ENCODE measurements around the gene FAM43A.

The FAM43A gene

DNA sequence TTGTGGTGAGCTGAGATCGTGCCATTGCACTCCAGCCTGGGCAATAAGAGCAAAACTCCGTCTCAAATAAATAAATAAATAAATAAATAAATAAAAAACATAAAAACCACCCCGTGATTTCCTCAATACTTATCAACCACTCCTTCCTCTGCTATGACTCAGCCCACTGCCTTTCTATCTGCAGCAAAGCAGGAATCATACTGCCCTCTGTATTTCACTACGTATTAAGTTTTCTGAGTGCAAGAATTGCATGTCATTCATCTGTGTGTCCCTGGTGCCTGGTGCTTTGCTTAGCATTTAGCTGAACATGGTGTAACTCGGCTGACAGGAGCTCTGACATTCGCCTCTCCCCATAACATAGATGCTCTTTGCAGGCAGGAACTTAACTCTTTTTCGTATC, 20.8 kb upstream of the FAM43A start:
- TF ChIP-seq SUZ12 (IDR thresholded peaks at IDR 0.05; ENCODE audit: extremely low read depth, insufficient read depth, insufficient read length) (no peak), YY1 (IDR thresholded peaks at IDR 0.05; ENCODE audit: insufficient read depth, insufficient read length) (no peak), ZNF274 (IDR thresholded peaks at IDR 0.05; ENCODE audit: low read depth, low read length) (no peak)
- Histone ChIP-seq H3K4me1 (ENCODE audit: insufficient read depth, insufficient read length) (no peaks in the 10 kb centered on the region), H3K36me3 (ENCODE audit: insufficient read depth, insufficient read length, low read length) (peaks cover 83% of the 10 kb centered on the region), H3K27me3 (ENCODE audit: insufficient read depth, insufficient read length) (no peaks in the 10 kb centered on the region), H3K4me3 (ENCODE audit: insufficient read length, low read depth) (no peak overlapping the region), H3K9ac (ENCODE audit: insufficient read length, low read depth) (no peak overlapping the region), H3K9me3 (ENCODE audit: insufficient read depth, low read length) (no peaks in the 10 kb centered on the region)
- no peak for DNase-seq (ENCODE audit: low read depth, low spot score)

DNA sequence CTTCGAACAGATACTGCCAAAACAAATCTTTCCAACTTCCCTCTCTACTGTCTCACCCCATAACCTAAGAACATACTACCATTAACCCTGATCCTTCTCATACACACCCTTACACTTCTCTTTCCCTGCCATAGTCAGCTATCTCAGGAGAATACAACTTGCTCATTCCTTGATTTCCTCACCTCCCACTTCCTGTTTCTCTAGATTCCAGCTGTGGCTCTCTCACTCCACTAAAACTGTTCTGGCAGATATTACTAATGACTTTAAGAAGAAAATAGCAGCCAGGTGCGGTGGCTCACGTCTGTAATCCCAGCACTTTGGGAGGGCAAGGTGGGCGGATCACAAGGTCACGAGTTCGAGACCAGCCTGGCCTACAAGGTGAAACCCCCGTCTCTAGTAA, 18.3 kb upstream of the FAM43A start:
- TF ChIP-seq ZNF274 (IDR thresholded peaks at IDR 0.05; ENCODE audit: low read depth, low read length) = no peak
- TF ChIP-seq YY1 (IDR thresholded peaks at IDR 0.05; ENCODE audit: insufficient read depth, insufficient read length) = no peak
- no peaks in the 10 kb centered on the region for H3K27me3 ChIP-seq (ENCODE audit: insufficient read depth, insufficient read length)
- no peaks in the 10 kb centered on the region for H3K9me3 ChIP-seq (ENCODE audit: insufficient read depth, low read length)
- H3K4me3 ChIP-seq (ENCODE audit: insufficient read length, low read depth) = no peak overlapping the region
- H3K9ac ChIP-seq (ENCODE audit: insufficient read length, low read depth) = no peak overlapping the region
- DNase-seq (ENCODE audit: low read depth, low spot score) = no peak
- H3K4me1 ChIP-seq (ENCODE audit: insufficient read depth, insufficient read length) = no peaks in the 10 kb centered on the region
- H3K36me3 ChIP-seq (ENCODE audit: insufficient read depth, insufficient read length, low read length) = peaks cover 72% of the 10 kb centered on the region

DNA sequence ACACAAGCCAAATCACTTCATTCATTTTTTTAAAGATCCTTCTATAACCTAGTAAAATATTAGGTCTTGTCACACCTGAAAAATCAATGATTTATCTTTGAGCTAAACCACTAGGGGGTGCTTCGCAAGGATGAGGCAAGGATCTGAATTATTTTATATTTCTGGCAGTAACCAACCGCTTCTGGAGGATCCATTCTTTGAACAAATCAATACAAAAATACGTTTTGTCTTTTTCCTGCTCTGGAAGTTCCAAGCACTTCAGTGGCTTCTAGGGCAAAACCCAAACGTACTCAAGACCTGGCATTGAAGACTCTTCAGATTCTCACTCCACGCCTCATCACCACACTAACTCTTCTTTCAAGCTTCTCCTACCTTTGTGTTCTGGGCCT, 14.2 kb upstream of the FAM43A start:
- H3K4me3 ChIP-seq (ENCODE audit: insufficient read length, low read depth) = peak overlapping the region; percentile 82
- TF ChIP-seq ZNF274 (IDR thresholded peaks at IDR 0.05; ENCODE audit: low read depth, low read length) = no peak
- TF ChIP-seq SUZ12 (IDR thresholded peaks at IDR 0.05; ENCODE audit: extremely low read depth, insufficient read depth, insufficient read length) = no peak
- TF ChIP-seq YY1 (IDR thresholded peaks at IDR 0.05; ENCODE audit: insufficient read depth, insufficient read length) = no peak
- H3K36me3 ChIP-seq (ENCODE audit: insufficient read depth, insufficient read length, low read length) = peaks cover 40% of the 10 kb centered on the region
- no peaks in the 10 kb centered on the region for H3K9me3 ChIP-seq (ENCODE audit: insufficient read depth, low read length)
- H3K27me3 ChIP-seq (ENCODE audit: insufficient read depth, insufficient read length) = peaks cover 7% of the 10 kb centered on the region
- no peaks in the 10 kb centered on the region for H3K4me1 ChIP-seq (ENCODE audit: insufficient read depth, insufficient read length)
- peak overlapping the region; percentile 91 for H3K9ac ChIP-seq (ENCODE audit: insufficient read length, low read depth)
- DNase-seq (ENCODE audit: low read depth, low spot score) = no peak

DNA sequence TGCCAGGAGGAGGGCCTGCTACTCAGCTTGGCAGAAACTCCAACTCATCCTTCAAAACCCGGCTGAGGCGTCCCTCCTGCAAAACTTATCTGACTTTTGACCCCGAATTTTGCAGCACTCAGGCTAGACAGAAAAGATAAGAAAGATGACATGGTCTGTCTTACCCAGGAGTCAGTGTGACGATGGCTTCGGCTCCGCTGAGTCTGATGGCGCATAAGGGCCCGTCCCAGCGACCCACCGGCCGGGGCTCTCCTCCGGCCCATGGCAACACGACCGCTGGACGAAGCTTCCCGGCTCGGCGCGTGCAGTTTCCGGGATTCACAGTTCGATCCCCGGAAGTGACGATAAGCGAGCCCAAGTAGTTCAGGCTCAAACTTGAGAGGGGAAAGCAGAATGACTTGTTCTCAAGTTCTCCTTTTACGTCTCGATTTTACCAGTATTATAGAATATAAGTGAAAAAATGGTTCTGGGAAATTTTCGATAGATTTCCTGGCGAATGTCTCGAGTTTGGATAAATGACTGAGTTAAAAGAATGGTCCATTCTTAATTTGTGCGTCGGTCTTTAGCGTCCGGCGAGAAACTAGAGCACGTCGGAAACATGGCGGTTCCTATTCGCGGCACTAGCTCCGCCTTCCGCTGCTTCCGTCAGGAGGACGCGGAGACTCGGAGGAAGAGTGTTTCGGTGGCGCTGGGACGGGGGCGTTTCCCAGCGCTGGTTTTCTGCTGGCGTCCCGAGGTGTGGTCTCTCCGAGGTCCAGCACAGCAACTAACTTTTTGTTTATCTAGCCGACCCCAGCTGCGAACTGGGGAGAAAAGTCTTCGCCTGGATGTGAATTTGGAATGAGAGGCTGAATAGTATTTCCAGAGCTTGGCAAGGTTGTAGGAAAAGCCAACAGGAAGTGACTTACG, 13.5 kb upstream of the FAM43A start, which contains the start of gene LSG1:
Gene LSG1 (minus strand): TSS at position 292 of the 909 bp plus-strand sequence. CDS start 29 bp downstream, at position 263.
- Histone ChIP-seq H3K27me3 (ENCODE audit: insufficient read depth, insufficient read length) (peaks cover 7% of the 10 kb centered on the region), H3K4me3 (ENCODE audit: insufficient read length, low read depth) (peak within 1 kb of the TSS; percentile 82), H3K4me1 (ENCODE audit: insufficient read depth, insufficient read length) (no peaks in the 10 kb centered on the region), H3K36me3 (ENCODE audit: insufficient read depth, insufficient read length, low read length) (peaks cover 33% of the 10 kb centered on the region), H3K9ac (ENCODE audit: insufficient read length, low read depth) (peak within 1 kb of the TSS; percentile 91), H3K9me3 (ENCODE audit: insufficient read depth, low read length) (no peaks in the 10 kb centered on the region)
- DNase-seq (ENCODE audit: low read depth, low spot score) = peak; percentile 95
- no peak for TF ChIP-seq ZNF274 (IDR thresholded peaks at IDR 0.05; ENCODE audit: low read depth, low read length)
- peak; percentile 77 for TF ChIP-seq YY1 (IDR thresholded peaks at IDR 0.05; ENCODE audit: insufficient read depth, insufficient read length)

DNA sequence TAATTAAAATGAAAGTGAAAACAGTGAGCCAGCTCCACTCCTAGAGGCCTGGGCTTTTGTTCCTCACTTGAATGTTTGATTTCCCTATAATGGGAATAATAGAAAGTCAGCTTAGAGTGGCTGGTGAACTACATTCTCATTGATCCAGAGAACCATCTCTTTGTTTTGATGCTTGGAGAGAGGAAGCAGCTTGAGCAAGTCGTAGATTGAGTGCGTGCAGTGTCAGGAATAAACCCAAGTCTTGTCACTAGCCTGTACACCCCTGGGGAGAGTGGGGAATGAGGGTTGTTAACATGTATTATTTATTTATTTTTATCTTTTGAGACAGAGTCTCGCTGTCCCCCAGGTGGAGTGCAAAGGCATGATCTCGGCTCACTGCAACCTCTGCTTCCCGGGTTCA, 12.8 kb upstream of the FAM43A start:
- TF ChIP-seq ZNF274 (IDR thresholded peaks at IDR 0.05; ENCODE audit: low read depth, low read length) (no peak), SUZ12 (IDR thresholded peaks at IDR 0.05; ENCODE audit: extremely low read depth, insufficient read depth, insufficient read length) (no peak), YY1 (IDR thresholded peaks at IDR 0.05; ENCODE audit: insufficient read depth, insufficient read length) (no peak)
- Histone ChIP-seq H3K4me3 (ENCODE audit: insufficient read length, low read depth) (peak overlapping the region; percentile 82), H3K9ac (ENCODE audit: insufficient read length, low read depth) (peak overlapping the region; percentile 91), H3K9me3 (ENCODE audit: insufficient read depth, low read length) (no peaks in the 10 kb centered on the region), H3K27me3 (ENCODE audit: insufficient read depth, insufficient read length) (peaks cover 7% of the 10 kb centered on the region), H3K4me1 (ENCODE audit: insufficient read depth, insufficient read length) (no peaks in the 10 kb centered on the region), H3K36me3 (ENCODE audit: insufficient read depth, insufficient read length, low read length) (peaks cover 30% of the 10 kb centered on the region)
- DNase-seq (ENCODE audit: low read depth, low spot score) = no peak

DNA sequence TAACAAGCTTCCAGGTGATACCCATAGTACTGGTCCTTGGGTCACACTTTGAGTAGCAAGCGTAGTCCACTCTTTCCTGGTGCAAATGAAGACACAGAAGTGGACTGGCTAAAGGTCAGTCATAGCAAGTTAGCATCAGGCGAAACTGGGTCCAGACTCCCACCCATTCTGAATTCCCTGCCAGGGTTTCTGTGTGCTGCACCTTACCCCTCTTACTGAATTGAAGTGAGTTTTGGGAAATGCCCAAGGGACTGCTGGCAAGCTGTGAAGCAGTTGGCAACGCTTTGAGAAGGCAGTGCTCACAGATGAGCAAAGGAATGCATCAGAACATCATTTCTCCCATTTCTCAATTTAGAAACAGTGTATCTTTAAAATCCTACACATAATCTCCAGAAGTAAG, 11.9 kb upstream of the FAM43A start:
- Histone ChIP-seq H3K27me3 (ENCODE audit: insufficient read depth, insufficient read length) (peaks cover 7% of the 10 kb centered on the region), H3K9me3 (ENCODE audit: insufficient read depth, low read length) (no peaks in the 10 kb centered on the region), H3K9ac (ENCODE audit: insufficient read length, low read depth) (no peak overlapping the region), H3K4me3 (ENCODE audit: insufficient read length, low read depth) (no peak overlapping the region), H3K36me3 (ENCODE audit: insufficient read depth, insufficient read length, low read length) (peaks cover 21% of the 10 kb centered on the region), H3K4me1 (ENCODE audit: insufficient read depth, insufficient read length) (no peaks in the 10 kb centered on the region)
- TF ChIP-seq YY1 (IDR thresholded peaks at IDR 0.05; ENCODE audit: insufficient read depth, insufficient read length) = no peak
- TF ChIP-seq SUZ12 (IDR thresholded peaks at IDR 0.05; ENCODE audit: extremely low read depth, insufficient read depth, insufficient read length) = no peak
- TF ChIP-seq ZNF274 (IDR thresholded peaks at IDR 0.05; ENCODE audit: low read depth, low read length) = no peak
- no peak for DNase-seq (ENCODE audit: low read depth, low spot score)

DNA sequence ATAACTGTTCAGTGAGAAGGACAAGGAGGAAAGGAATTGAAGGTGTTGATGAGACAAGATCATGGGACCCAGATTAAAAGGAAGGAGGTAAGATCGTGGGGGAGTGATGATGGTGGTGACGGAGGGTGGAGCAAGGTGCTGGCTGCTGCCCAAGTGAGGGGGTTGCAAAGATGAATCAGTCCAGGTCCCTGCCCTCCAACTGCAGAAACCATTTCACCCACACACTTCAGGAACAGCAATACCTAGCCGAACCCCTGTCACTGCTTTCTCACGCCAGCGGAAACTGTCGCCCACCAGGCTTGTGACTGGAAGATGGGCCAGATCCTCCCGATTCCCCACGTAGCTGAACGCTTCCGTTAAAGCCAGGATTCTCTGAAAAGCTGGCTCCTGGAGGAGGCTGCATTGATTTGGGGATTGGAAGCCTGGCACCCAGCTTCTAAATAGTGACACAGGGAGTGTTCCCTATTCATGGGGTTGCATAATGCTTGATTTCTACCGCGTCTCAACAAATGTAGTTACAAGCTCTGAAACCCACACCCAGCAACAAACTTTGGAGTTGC, 10.5 kb upstream of the FAM43A start:
- Histone ChIP-seq H3K4me3 (ENCODE audit: insufficient read length, low read depth) (no peak overlapping the region), H3K27me3 (ENCODE audit: insufficient read depth, insufficient read length) (peaks cover 7% of the 10 kb centered on the region), H3K36me3 (ENCODE audit: insufficient read depth, insufficient read length, low read length) (peaks cover 8% of the 10 kb centered on the region), H3K9ac (ENCODE audit: insufficient read length, low read depth) (no peak overlapping the region), H3K4me1 (ENCODE audit: insufficient read depth, insufficient read length) (no peaks in the 10 kb centered on the region), H3K9me3 (ENCODE audit: insufficient read depth, low read length) (no peaks in the 10 kb centered on the region)
- TF ChIP-seq ZNF274 (IDR thresholded peaks at IDR 0.05; ENCODE audit: low read depth, low read length) = no peak
- DNase-seq (ENCODE audit: low read depth, low spot score) = no peak
